ENCODE results near the gene TOLLIP. TPM values are rescaled to one million over a fixed set of nuclear protein-coding genes. Genes with fewer than 3 reads are reported as not detected.

The TOLLIP gene
- total and polyA plus RNA-seq, 9 of the 15 experiments (the other 6 are each of a cell fraction or from before 2014, with no cell fraction given), result 0.23 to 22.8 (median 7.1) TPM

GRCh38 chr11:1352696-1353382 lies 43.4 kb upstream of the TOLLIP start:
- no TSS peak for BruUV-seq (replicated peaks)
- FAIRE-seq, result no peak
- in situ Hi-C loops (cut with MboI), result no loop called here
- TF ChIP-seq FIP1L1 (IDR thresholded peaks at IDR 0.05; ENCODE audit: low read depth, low read length, poor library complexity, severe bottlenecking) (no peak), SAFB2 (IDR thresholded peaks at IDR 0.05; ENCODE audit: borderline replicate concordance, low read depth, low read length, severe bottlenecking) (no peak), FOXJ3 (CRISPR knock-in tag; IDR thresholded peaks at IDR 0.05) (no peak), MBD1 (CRISPR knock-in tag; IDR thresholded peaks at IDR 0.05) (no peak), TCF3 (CRISPR knock-in tag; IDR thresholded peaks at IDR 0.05) (no peak), PCBP1 (IDR thresholded peaks at IDR 0.05; ENCODE audit: low read depth, low read length, poor library complexity, severe bottlenecking) (no peak), ZNF696 (CRISPR knock-in tag; conservative IDR thresholded peaks at IDR 0.05) (no peak), KDM4B (IDR thresholded peaks at IDR 0.05; ENCODE audit: borderline replicate concordance in 2 of 2, low read depth in 1 of 2) (no peak), CCNT2 (IDR thresholded peaks at IDR 0.05; ENCODE audit: borderline replicate concordance, extremely low read depth, insufficient read length, low read depth, low read length) (no peak), RBM34 (IDR thresholded peaks at IDR 0.05; ENCODE audit: borderline replicate concordance, insufficient read depth, low read length) (no peak), PATZ1 (CRISPR knock-in tag; IDR thresholded peaks at IDR 0.05; ENCODE audit: borderline replicate concordance) (no peak), NR2F6 (CRISPR knock-in tag; IDR thresholded peaks at IDR 0.05) (no peak), ESRRB (CRISPR knock-in tag; IDR thresholded peaks at IDR 0.05; ENCODE audit: borderline replicate concordance) (no peak), CGGBP1 (CRISPR knock-in tag; IDR thresholded peaks at IDR 0.05) (no peak), ZNF12 (CRISPR knock-in tag; IDR thresholded peaks at IDR 0.05) (no peak), JUND (IDR thresholded peaks at IDR 0.05; ENCODE audit: borderline replicate concordance, low read depth, low read length) (no peak), JUND (tag; IDR thresholded peaks at IDR 0.05; ENCODE audit: borderline replicate concordance, low read depth, low read length) (no peak), ZNF316 (IDR thresholded peaks at IDR 0.05) (no peak)

More at GRCh38 chr11:1352696-1353382, 43.4 kb upstream of the TOLLIP start:
- no peaks in the 10 kb centered on the region for H3K79me2 ChIP-seq (ENCODE audit: control insufficient read depth, insufficient read depth, low read length)
- 3% methylated on average over 3 of the region's 8 CpGs for WGBS (ENCODE audit: insufficient coverage, low coverage, missing lambda C conversion rate)
- H3K9me3 ChIP-seq (replicated peaks; ENCODE audit: control insufficient read depth, insufficient read depth, low read depth, low read length), result no peaks in the 10 kb centered on the region
- ChIA-PET CTCF (ENCODE audit: low intra/inter-chr PET ratio) (no interaction called here), POLR2A (interaction anchor here (0.6 kb wide), 1 partner anchor 35 kb away, joined by 3 read pairs; no protein-coding TSS in a partner anchor)
- H4K20me1 ChIP-seq (replicated peaks; ENCODE audit: control insufficient read depth, insufficient read depth, low read length), result no peaks in the 10 kb centered on the region
- no peak overlapping the region for H3K9ac ChIP-seq (ENCODE audit: insufficient read depth in 1 of 2, low read depth in 2 of 2, low read length in 2 of 2)
- H3K4me2 ChIP-seq (ENCODE audit: insufficient read depth, low read length), result no peak overlapping the region
- intact Hi-C loops (cut with micrococcal nuclease), result no loop called here
- no peak overlapping the region for H2AFZ ChIP-seq (ENCODE audit: low read depth, low read length)
- no peak overlapping the region for H3K27ac ChIP-seq (ENCODE audit: extremely low read depth, low read depth, low read length)
- no peaks in the 10 kb centered on the region for H3K9me1 ChIP-seq (ENCODE audit: control insufficient read depth, insufficient read depth, low read length)
- no peak overlapping the region for H3K4me3 ChIP-seq
- H3K36me3 ChIP-seq (ENCODE audit: control insufficient read depth, insufficient read depth, low read length), result no peaks in the 10 kb centered on the region
- H3K27me3 ChIP-seq (ENCODE audit: control insufficient read depth in 2 of 2, insufficient read depth in 2 of 2, low read length in 2 of 2), result peaks cover 15 to 58% of the 10 kb centered on the region in 2 experiments; a peak in 4 of 5 replicates
- ATAC-seq (peak; percentile 22; the same call in 1 of the 3 replicates), DNase-seq (ENCODE audit: extremely low read depth in 1 of 4, low spot score in 3 of 4) (peak in 2 of 4 experiments; percentile 31 to 35)
- peaks cover 10 to 41% of the 10 kb centered on the region in 2 experiments; a peak in 4 of 5 replicates for H3K4me1 ChIP-seq (replicated peaks in 1 of 2; ENCODE audit: control insufficient read depth in 2 of 2, insufficient read depth in 2 of 2, low read length in 2 of 2)

Measured in K562 (cell line).